ENCODE results near the gene DNPH1.

Gene DNPH1

GRCh38 chr6:43262780-43263313 lies 33.6 kb upstream of the DNPH1 start:
- TF ChIP-seq, protein P1, sequence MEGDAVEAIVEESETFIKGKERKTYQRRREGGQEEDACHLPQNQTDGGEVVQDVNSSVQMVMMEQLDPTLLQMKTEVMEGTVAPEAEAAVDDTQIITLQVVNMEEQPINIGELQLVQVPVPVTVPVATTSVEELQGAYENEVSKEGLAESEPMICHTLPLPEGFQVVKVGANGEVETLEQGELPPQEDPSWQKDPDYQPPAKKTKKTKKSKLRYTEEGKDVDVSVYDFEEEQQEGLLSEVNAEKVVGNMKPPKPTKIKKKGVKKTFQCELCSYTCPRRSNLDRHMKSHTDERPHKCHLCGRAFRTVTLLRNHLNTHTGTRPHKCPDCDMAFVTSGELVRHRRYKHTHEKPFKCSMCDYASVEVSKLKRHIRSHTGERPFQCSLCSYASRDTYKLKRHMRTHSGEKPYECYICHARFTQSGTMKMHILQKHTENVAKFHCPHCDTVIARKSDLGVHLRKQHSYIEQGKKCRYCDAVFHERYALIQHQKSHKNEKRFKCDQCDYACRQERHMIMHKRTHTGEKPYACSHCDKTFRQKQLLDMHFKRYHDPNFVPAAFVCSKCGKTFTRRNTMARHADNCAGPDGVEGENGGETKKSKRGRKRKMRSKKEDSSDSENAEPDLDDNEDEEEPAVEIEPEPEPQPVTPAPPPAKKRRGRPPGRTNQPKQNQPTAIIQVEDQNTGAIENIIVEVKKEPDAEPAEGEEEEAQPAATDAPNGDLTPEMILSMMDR (IDR thresholded peaks at IDR 0.05), result no peak
- Histone ChIP-seq H3K4me3 (no peak overlapping the region), H3K27ac (no peak overlapping the region)
- no peak for DNase-seq (ENCODE audit: low spot score)

DNA sequence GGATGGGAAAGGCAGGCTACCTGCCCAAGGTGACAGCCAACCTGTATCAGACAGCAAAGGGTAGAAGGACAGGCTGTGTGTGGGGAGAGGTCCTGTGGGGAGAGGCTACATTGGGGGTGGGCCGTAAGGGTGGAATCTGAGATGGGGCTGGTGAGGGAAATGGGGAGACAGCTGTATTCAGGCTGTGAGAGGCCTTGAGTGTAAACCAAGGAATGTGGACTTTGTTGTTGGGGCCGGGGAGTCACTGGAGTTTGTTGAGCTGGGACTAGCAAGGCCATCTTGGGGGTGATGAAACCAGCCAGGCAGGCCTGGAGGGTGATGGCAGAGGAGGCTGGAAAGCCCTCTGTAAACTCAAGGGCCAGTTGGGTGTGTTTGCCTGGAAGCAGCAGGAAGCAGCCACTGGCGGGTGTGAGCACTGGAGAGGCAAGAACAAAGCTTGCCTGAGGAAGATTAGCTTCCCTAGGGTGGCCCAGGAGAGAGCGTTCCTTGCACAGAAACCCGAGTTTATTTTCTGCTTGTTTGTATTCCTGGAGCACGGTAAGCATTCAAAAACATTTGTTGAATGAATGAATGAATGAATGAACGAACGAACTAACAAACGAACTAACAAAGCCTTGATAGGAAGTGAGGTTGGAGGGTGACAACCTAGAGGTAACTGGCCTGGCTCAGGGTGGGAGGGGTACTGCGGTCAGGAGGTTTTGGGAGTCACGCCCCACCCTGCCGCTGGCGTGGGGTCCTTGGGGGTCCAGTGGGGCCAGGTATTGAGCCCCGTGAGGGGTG lies 32.9 kb upstream of the DNPH1 start:
- no peak for DNase-seq (ENCODE audit: low spot score)
- H3K4me3 ChIP-seq, result no peak overlapping the region
- no peak overlapping the region for H3K27ac ChIP-seq
- TF ChIP-seq, protein P1 (IDR thresholded peaks at IDR 0.05), result no peak

DNA sequence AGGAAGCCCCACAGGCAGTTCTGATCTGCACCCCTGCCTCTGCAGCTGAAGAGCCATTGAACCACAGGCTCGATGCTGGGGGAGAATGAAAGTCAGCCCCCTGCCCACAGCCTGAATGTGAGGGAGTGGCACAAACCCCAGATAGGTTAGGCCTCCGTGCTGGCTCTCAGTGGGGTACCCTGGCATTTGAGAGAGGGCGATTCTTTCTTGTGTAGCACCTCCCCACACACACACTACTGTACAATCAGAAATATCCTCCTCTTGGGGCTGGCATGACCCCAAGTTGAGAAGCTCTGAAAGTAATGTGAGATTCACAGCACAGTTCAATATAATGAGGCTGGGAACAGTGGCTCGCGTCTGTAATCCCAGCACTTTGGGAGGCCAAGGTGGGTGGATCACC lies 31.9 kb upstream of the DNPH1 start:
- no peak overlapping the region for H3K27ac ChIP-seq
- TF ChIP-seq, protein P1 (IDR thresholded peaks at IDR 0.05), result no peak
- DNase-seq (ENCODE audit: low spot score), result no peak
- no peak overlapping the region for H3K4me3 ChIP-seq

GRCh38 chr6:43260791-43261190 lies 31.5 kb upstream of the DNPH1 start:
- Histone ChIP-seq H3K4me3 (no peak overlapping the region), H3K27ac (no peak overlapping the region)
- TF ChIP-seq, protein P1 (IDR thresholded peaks at IDR 0.05), result no peak
- no peak for DNase-seq (ENCODE audit: low spot score)

DNA sequence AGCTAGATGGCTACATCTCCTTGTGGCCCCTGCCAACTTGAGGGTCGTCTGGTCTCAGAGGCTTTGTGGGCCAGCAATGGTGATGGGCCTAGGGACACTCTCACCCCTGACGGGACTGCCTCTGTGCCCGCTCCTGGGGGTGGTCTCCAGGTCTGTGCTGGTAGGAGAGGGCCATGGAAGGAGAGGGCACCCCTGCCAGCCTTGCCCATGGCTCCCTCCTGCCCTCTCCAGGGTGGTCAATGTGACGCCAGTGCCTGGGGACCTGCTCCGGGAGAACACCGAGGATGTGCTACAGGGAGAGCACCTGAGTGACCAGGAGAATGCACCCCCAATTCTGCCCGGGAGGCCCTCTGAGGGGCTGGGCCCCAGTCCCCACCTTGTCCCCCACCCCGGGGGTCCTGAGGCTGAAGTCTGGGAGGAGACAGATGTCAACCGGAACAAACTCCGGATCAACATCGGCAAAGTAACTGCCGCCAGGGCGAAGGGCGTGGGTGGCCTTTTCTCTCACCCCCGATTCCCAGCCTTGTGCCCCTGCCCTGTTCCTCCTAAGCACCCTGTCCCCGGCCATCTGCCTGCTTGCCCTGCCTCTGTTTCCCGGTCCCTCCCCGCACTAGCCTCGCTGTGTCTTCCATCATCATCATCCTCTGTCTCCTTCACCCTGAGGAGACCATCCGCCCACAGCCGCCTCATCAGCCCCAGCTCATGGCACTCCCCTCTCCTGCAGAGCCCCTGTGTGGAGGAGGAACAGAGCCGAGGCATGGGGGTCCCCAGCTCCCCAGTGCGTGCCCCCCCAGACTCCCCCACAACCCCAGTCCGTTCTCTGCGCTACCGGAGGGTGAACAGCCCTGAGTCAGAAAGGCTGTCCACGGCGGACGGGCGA lies 29.8 kb upstream of the DNPH1 start:
- DNase-seq (ENCODE audit: low spot score), result no peak
- no peak overlapping the region for H3K27ac ChIP-seq
- no peak overlapping the region for H3K4me3 ChIP-seq
- TF ChIP-seq, protein P1 (IDR thresholded peaks at IDR 0.05), result no peak

DNA sequence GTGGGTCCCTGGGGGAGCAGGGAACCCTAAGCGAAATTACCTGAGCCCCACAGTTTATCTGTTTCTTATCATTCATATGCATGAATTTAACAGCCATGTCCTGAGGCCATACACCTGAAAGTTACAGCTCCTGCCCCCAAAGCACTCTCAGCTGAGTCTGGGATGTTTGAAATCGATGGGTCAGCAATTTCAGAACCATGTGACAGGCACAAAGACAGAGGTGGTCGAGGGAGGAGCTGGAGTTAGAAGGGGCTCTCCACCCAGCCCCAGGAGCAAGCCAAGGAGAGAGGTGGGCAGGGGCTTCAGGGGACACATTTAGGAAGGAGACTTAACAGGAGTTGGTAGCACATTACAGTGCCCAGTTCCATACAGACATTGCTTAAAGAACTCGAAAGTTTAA lies 28.9 kb upstream of the DNPH1 start:
- TF ChIP-seq, protein P1 (IDR thresholded peaks at IDR 0.05), result no peak
- Histone ChIP-seq H3K27ac (no peak overlapping the region), H3K4me3 (no peak overlapping the region)
- DNase-seq (ENCODE audit: low spot score), result no peak
